NOMO-1 (cell line): ENCODE measurements around the gene TBATA.

Experiments
- DNase-seq, 2 experiments: peaks; one replicate each; lab custom pipeline; 2025; ENCODE audit not compliant: unreplicated experiment in 2 of 2; lab: John Stamatoyannopoulos, UW

Gene TBATA

DNA sequence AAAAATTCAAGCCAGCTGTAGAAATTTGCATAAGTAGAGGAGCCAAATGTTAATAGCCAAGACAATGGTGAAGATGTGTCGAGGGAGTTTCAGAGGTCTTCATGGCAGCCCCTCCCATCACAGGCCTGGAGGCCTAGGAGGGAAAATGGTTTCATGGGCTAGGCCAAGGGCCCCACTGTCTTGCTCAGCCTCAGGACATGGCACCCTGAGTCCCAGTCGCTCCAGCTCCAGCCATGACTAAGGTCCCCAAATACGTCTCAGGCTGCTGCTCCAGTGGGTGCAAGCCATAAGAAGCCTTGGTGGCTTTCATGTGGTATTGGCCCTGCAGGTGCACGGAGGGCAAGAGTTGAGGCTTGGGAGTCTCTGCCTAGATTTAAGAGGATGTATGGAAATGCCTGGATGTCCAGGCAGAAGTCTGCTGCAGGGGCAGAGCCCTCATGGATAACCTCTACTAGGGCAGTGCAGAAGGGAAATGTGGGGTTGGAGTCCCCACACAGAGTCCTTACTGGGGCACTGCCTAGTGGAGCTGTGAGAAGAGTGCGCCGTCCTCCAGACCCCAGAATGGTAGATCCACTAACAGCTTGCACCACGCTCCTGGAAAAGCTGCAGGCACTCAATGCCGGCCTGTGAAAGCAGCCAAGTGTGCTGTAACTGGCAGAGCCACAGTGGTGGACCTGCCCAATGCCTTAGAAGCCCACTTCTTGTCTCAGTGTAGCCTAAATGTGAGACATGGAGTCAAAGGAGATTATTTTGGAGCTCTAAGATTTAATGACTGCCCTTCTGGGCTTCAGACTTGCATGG lies 19.2 kb downstream of the TBATA start:
- DNase-seq: no peak

DNA sequence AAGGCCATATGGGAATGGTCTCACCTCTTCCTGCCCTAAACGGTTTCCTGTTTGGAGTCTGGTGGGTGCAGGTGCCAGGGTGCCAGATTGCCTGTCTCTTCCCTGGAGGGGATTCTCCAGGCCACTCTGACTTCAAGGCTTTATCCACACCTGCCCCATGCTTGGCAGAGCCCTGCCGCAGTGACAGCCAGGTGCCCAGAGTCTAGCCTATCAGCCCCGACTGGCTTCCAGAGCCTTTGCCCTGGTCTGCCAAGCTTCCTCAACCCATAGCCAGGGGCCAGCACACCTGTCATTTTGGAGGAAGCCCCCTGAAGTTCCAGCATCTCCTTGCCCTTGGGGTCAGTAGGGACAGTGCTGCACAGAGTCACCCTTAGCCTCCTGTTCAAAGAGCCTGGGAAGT lies 21.6 kb downstream of the TBATA start:
- no peak for DNase-seq

DNA sequence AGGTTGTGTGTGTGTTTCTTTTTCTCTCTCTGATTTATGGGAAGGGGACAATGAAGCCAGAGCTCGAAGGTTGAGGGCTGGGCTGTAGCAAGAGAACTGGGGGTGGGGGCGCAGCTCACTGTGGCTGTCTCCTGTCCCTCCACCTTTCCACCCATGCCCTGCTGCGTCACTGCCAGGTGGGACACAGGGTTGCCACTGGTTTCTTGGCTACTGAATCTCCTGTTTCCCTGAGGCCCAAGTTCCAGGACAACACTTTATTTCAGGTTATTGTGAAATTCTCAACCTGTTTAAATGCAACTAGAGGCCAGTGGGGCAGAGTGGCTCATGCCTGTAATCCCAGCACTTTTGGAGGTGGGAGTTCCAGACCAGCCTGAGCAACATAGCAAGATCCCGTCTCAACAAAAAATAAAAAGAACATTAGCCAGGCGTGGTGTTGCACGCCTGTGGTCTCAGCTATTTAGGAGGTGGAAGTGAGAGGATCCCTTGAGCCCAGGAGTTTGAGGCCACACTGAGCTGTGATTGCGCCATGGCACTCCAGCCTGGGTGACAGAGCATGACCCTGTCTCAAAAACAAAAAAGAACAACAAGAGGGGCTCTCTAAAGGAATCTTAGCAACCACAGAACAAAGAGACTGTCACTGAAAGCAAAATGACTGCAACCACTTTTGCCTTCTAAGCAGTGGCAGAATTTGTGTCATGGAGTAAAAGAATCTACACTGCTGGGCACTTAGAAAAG lies 22.6 kb downstream of the TBATA start:
- peak; percentile 17 to 35 for DNase-seq

DNA sequence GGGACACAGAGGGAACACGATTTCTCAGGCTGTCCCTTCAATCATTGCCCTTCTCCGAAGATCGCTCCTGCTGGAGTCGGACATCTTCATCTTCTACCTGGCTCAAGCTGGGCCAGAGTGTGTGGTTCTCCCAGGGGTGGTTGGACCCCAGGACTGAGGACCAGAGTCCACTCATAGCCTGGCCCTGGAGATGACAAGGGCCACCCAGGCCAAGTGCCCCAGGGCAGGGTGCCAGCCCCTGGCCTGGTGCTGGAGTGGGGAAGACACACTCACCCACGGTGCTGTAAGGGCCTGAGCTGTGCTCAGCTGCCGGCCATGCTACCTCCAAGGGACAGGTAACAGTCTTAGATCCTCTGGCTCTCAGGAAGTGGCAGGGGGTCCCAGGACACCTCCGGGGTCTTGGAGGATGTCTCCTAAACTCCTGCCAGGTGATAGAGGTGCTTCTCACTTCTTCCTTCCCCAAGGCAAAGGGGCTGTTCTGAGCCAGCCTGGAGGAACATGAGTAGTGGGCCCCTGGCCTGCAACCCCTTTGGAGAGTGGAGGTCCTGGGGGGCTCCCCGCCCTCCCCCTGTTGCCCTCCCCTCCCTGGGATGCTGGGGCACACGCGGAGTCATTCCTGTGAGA lies 23.3 kb downstream of the TBATA start:
- DNase-seq: no peak

DNA sequence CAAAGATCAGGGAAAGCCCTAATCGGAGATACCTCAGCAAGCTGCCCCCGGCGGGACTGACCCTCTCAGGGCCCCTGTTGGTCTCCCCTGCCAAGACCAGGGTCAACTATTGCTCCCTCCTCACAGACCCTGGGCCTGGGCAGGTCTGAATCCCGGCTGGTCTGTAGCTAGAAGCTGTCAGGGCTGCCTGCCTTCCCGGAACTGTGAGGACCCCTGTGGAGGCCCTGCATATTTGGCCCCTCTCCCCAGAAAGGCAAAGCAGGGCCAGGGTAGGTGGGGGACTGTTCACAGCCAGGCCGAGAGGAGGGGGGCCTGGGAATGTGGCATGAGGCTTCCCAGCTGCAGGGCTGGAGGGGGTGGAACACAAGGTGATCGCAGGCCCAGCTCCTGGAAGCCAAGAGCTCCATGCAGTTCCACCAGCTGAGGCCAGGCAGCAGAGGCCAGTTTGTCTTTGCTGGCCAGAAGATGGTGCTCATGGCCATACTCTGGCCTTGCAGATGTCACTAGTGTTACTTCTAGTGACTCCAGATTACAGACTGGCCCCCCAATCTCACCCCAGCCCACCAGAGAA lies 24.1 kb downstream of the TBATA start:
- no peak for DNase-seq

DNA sequence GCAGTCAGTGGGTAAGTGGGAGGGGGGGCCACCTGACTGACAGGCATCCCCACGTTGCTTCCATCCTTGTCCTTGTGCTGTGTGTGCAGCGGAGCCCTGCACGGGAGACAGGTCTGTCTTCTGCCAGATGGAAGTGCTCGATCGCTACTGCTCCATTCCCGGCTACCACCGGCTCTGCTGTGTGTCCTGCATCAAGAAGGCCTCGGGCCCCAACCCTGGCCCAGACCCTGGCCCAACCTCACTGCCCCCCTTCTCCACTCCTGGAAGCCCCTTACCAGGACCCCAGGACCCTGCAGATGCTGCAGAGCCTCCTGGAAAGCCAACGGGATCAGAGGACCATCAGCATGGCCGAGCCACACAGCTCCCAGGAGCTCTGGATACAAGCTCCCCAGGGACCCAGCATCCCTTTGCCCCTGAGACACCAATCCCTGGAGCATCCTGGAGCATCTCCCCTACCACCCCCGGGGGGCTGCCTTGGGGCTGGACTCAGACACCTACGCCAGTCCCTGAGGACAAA lies 24.8 kb downstream of the TBATA start:
- no peak for DNase-seq

DNA sequence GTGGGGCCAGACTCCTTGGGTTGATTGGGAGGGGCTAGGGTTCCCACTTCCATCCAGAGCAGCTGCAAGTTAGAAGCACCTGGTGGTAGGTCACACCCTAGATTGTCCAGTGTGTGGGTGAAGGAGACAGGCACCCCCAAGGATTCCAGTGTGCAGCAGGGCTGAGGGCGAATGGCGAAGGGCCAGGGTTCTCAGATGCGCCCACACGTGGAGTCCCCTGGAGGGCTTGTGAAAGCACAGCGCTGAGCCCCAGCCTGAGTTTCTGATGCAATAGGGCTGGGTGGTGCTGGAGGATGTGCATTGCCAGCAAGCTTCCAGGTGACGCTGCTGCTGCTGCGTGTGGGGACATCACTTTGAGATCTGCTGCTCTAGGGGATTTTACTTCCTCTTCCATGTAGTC lies 25.4 kb downstream of the TBATA start:
- peak; percentile 29 to 34 for DNase-seq

DNA sequence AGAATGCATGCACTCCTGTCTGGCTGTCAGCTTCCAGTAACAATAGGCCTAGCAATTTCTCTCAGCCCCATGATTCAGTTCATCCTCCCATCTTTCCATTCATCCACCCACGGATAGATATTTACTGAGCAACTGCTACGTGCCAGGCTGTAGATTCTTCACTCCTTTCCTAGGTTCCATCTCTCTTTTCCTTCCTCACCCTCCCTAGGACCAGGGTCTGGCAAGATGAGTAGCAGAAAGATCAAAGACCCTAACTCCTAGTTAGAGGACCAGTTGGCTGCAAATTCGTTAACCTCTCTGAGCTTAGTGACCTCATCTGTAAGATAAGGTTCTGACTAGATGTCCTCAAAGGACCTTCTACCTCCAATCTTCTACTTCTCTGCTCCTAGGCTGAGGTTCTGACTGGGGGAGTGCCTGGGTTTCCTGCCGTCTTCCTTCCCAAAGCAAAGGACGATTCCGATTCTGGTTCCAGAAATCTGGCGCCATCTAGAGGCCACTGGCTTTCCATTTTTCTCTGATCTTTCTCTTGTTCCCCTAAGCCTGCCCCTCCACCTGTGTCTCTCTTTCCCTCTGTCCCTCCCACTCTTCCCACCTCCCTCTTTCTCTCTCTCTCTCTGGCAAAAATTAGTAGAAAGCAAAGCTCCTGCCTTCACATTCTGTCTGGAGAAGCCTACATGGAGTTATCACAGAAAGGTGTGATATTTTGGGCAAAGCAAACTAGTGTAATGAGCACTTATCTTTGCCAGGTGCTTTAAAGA lies 26.2 kb downstream of the TBATA start:
- peak; percentile 6 to 39 for DNase-seq

DNA sequence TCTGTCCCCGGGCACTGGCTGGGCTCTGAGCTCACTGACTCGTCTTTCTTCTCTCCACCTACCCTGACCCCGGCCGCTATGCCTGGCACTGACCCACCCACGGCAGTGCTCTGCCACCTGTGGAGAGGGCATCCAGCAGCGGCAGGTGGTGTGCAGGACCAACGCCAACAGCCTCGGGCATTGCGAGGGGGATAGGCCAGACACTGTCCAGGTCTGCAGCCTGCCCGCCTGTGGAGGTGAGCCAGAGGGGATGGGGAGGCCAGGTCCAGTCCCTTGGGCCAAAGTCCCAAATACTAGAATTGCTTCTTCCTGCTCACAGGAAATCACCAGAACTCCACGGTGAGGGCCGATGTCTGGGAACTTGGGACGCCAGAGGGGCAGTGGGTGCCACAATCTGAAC lies 27.3 kb downstream of the TBATA start:
- no peak for DNase-seq

DNA sequence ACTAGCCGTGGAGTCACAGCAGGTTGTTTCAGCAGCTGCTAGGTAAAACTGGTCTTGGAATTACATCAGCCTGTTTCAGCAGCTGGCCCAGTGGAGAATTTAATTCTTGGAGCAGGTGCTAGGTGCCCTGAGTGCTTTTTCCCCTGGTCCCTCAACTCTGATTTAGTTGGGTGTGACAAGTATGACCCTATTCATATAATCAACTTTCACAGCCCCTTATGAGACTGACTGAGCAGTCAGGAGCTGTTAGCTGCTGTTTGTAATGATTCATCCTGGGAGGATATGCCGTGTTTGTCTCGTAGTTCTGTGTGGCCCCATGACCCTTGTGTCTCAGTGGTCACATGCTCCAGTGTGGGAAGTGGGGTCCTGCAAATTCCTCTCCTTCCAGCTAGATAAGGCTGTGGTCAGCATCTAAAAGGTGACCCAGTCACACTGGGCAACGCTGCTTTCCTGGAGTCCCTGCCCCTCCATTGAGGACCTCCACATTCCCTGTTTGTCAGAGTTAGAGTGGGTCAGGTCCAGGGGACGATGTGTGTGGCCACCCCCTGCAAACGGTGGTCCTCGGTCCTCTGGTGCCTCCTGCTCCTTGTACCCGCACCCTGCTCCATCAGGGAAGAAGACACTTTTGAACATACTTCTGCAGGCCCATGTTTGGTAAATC lies 28.3 kb downstream of the TBATA start:
- no peak for DNase-seq

DNA sequence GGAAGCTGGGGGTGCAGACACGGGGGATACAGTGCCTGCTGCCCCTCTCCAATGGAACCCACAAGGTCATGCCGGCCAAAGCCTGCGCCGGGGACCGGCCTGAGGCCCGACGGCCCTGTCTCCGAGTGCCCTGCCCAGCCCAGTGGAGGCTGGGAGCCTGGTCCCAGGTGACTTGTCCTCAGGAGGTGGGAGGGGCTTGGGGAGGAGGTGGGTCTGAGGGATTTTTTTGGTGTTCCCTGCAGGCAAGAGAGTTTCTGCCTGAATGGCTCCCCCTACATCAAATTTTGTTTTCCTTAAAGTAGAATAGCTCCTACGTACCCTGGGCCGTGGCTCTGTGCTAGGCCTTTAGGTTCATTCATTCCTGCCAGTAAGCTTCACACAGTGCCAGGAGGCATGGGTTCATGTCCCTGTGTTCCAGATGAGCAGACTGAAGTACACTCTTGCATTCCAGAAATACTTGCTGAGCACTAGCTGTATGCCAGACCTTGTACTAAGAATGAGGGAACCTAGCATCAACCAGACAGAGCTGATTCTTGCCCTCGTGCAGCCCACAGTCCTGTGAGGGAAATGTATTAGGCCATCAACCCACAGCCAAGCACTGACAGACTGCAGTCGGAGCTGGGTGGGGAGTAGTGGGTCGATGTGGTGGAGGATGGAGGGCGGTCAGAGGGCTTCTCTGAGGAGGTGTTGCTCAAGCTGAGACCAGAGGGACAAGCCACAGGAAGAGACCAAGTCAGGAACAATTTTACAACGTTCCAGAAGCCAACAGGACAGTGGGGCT lies 31.1 kb downstream of the TBATA start:
- no peak for DNase-seq

DNA sequence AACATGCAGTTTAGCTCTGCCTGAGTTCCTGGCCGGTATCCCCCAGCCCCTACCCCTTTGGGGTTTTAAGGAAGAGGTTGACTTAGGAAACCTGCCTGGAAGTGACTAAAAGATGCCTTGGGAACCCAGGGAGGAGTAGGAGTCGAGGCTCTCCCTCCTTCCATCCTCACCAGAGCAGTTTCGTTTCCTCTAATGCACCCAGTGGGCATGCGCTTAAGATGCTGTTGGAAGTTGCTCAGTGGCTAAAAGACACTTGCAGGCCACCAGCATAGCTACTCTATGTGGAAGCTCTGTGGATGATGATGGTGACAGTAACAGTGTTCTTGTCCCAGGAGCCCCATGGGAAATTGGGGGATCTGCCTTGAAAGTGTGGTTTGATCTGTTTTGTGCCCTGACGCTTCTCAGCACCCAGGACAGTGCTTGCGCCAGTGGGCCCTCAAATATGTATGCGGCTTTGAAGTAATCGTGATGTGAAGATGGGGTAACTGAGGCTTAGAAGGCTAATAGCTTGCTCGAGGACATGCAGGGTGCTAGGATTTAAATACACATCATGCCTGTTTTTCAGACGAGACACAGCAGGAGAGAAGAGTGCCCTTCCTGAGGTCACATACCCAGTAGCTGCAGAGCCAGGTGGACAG lies 32.0 kb downstream of the TBATA start:
- peak; percentile 52 to 53 for DNase-seq

DNA sequence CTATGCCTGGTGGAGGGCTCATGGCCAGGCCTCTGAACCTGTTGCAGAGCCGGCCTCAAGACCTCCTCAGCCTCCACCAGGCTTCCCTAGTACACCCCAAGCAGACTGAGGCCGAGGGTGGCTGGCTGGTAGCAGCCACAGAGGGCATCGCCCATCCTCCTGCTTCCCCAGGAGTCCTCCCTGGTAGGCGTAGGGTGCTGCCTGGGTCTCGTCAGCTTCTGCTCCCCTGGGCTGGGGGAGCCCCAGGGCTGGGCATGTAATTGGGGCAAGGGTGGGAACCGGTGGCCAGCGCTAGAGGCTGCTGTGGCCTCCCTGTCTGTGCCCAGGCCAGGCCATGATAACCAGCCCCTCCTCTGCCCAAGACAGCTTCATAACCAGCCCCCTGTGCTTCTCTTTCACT lies 32.6 kb downstream of the TBATA start:
- no peak for DNase-seq

DNA sequence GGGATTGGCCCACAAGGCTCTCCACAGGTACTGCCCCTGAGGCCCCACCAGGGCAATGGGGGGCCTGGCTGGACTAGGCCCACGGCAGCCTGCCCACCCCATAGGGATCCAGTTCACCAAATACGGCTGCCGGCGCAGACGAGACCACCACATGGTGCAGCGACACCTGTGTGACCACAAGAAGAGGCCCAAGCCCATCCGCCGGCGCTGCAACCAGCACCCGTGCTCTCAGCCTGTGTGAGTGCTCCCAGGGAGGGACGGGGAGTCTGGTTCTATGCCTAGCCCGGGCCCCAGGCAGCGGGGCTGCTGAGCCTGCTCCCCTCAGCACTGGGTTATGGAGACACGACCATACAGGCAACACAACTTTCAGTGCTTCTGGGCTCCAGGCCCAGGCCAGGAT lies 33.2 kb downstream of the TBATA start:
- DNase-seq: no peak

DNA sequence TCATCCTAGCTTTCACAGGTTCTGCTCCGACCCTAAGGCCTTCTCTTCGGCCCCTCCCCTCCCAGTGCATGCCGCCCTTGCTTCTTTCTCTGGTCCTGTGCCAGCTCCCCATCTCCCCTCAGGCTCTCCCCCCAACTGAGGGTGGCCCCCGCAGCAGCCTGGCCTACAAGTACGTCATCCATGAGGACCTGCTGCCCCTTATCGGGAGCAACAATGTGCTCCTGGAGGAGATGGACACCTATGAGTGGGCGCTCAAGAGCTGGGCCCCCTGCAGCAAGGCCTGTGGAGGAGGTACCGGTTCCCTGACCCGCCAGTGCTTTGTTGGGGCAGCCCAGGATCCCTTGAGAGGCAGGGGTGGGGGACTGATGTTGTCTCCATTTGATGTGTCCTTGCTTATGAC lies 33.8 kb downstream of the TBATA start:
- DNase-seq: no peak

DNA sequence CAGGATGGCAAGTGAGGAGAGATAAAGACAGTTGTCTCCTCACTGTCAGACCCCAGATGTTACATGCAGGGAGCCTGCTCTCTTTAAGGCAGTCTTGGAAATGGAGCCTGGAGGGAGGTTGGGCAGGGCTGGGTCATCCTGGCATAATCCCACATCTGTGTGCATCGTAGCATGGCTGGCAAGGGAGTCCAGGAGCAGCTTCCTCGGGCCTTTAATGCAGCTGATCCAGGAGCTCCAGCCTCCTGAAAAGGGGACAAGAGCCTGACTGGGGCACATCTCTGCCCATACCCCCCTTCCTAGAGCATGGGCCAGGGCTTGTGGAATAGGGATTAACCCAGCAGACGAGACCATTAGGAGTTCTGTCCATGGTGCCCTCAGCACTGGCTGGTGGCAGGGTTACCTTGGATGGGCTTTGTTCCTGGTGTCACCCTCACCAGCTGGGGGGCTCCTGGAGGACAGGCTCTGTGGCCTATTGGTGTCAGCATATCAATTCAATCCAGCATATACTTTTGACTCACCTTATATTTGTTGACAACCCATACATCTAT lies 34.9 kb downstream of the TBATA start:
- no peak for DNase-seq

DNA sequence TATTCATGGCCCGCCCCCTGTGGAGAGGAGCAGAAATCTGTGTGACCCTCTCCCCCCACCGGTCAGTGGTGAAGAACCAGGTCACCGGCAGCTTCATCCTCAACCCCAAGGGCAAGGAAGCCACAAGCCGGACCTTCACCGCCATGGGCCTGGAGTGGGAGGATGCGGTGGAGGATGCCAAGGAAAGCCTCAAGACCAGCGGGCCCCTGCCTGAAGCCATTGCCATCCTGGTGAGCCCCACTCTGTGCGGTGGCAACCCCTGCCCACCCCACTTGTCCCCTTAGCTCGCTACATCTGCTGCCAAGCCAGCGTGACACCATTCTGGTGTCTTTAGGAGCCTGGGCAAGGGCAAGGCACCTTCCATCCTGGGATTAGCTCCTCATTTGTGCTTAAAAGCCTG lies 35.4 kb downstream of the TBATA start:
- no peak for DNase-seq

DNA sequence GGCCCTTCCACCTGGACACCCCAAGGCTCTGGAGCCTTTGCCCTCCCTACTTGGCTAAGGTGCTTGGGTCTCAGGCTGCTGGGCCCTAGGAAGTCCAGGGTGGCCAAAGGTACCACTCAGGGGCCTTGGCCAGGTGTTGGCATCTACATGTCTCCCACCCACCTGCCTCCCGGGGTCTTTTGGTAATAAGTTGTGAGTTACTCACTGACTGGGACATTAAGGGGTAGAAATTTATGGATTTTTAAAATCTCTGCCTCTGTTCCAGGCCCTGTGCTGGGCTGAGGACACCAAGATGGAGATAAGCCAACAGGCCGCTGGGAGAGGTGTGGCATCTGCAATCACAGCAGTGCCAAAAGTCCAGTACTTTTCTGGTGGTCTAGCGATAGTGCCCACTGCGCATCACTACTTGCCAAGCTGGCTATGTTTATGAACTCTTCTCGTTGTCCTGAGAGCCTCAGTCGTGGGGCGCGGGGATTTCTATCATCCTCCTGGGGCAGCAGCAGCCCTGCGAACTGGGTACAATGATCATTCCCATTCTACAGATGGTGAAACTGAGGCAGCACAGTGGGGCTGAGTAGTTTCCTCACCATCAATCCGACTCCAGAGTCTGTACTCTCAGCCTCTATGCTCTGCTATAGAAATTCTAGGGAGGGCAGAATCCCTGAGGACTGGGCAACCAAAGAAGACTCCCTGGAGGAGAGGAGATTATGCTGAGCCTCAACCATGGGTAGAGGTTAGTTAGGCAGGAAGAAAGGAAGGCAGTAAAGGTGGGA lies 36.2 kb downstream of the TBATA start:
- no peak for DNase-seq
